Colonic mucosa (tissue), 4 donors: Measurements from ENCODE around the gene DIP2C. TPM values are rescaled to one million over a fixed set of nuclear protein-coding genes. Genes with fewer than 3 reads are reported as not detected.
"Not testable (repeated sequence)": the region's sequence is repeated elsewhere in the genome, so short reads cannot be mapped to it uniquely, and the experiment has no call there.

Experiments
- DNase-seq: peaks from one replicate; pipeline ENCODE4 v3.0.0-alpha.2; 2020
- H3K27ac ChIP-seq: fragments of 200-600 bp; one replicate; pipeline ENCODE4 v1.8.0; 2021
- H3K27me3 ChIP-seq: fragments of 200-600 bp; one replicate; pipeline ENCODE4 v1.8.0; 2021
- H3K36me3 ChIP-seq: fragments of 200-600 bp; one replicate; pipeline ENCODE4 v1.8.0; 2021
- H3K4me1 ChIP-seq: fragments of 200-600 bp; one replicate; pipeline ENCODE4 v1.8.0; 2021; ENCODE audit warnings: mild to moderate bottlenecking
- H3K4me3 ChIP-seq: fragments of 200-600 bp; one replicate; pipeline ENCODE4 v1.8.0; 2021
- H3K9ac ChIP-seq, 2 donors: one replicate each; pipeline ENCODE4 v1.7.0; 2013; ENCODE audit warnings: control low read depth in 2 of 2, low read depth in 2 of 2, low read length in 2 of 2
- H3K9me3 ChIP-seq: fragments of 200-600 bp; one replicate; pipeline ENCODE4 v1.8.0; 2021
- CTCF ChIP-seq: fragments of 200-600 bp; IDR thresholded peaks from one replicate; pipeline ENCODE4 v1.8.0; 2022; ENCODE audit warnings: antibody characterized with exemption, mild to moderate bottlenecking
- intact Hi-C: fragments of 100-400 bp; cut with DNase I; formaldehyde crosslinking; loops from one replicate; pipeline ENCODE4 v1.14.1; 2022
- total RNA-seq, 2 donors: library from RNA; stranded (reverse); fragmentation: NEBNext Ultra II Directional in 1 of 2; extraction: Animal tissue kit (Norgen Biotek cat#: 25700) in 1 of 2; gene quantifications; one replicate each; pipeline ENCODE4 v1.2.1, GENCODE V29; 2021
- donor health status: healthy.
- donor health status: DM: no; HTN: no; CAD: no.
- donor health status: DM: no; HTN: no; CAD: no.

Gene DIP2C
- total RNA-seq, 2 donors from 2014 or later = 7.6 to 11.2 TPM

GRCh38 chr10:712575-712974 lies 23.1 kb upstream of the DIP2C start:
- intact Hi-C loops = no loop called here
- H3K27ac ChIP-seq = no peak overlapping the region
- H3K27me3 ChIP-seq = no peaks in the 10 kb centered on the region
- no peaks in the 10 kb centered on the region for H3K36me3 ChIP-seq
- DNase-seq = no peak
- H3K9ac ChIP-seq = no peak overlapping the region
- TF ChIP-seq CTCF = no peak
- H3K9me3 ChIP-seq = no peaks in the 10 kb centered on the region
- no peaks in the 10 kb centered on the region for H3K4me1 ChIP-seq
- no peak overlapping the region for H3K4me3 ChIP-seq

DNA sequence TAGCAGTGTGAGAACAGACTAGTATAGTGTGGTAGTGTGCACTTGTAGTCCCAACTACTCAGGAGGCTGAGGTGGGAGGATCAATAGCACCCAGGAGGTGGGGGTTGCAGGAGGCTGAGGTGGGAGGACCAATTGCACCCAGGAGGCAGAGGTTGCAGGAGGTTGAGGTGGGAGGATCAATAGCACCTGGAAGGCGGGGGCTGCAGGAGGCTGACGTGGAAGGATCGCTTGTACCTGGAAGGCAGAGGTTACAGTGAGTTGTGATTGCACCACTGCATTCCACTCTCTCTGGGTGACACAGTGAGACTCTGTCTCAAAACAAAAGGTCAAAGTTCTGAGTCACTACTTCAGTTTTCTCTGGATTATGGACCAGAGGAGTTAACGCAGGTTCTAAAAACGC lies 22.6 kb upstream of the DIP2C start:
- intact Hi-C loops = no loop called here
- no peak overlapping the region for H3K9ac ChIP-seq
- no peak for DNase-seq
- no peaks in the 10 kb centered on the region for H3K27me3 ChIP-seq
- no peaks in the 10 kb centered on the region for H3K36me3 ChIP-seq
- H3K4me3 ChIP-seq = no peak overlapping the region
- no peaks in the 10 kb centered on the region for H3K4me1 ChIP-seq
- no peak for TF ChIP-seq CTCF
- H3K9me3 ChIP-seq = no peaks in the 10 kb centered on the region
- H3K27ac ChIP-seq = no peak overlapping the region

GRCh38 chr10:707861-708260 lies 18.4 kb upstream of the DIP2C start:
- intact Hi-C loops = no loop called here
- Histone ChIP-seq H3K27ac (no peak overlapping the region), H3K9ac (no peak overlapping the region)

GRCh38 chr10:707456-707855 lies 18.0 kb upstream of the DIP2C start:
- no peak for DNase-seq
- H3K9ac ChIP-seq = no peak overlapping the region
- no peak overlapping the region for H3K27ac ChIP-seq
- no peaks in the 10 kb centered on the region for H3K9me3 ChIP-seq
- no peak overlapping the region for H3K4me3 ChIP-seq
- H3K4me1 ChIP-seq = no peaks in the 10 kb centered on the region
- TF ChIP-seq CTCF = no peak
- no peaks in the 10 kb centered on the region for H3K27me3 ChIP-seq
- intact Hi-C loops = no loop called here
- no peaks in the 10 kb centered on the region for H3K36me3 ChIP-seq

More at GRCh38 chr10:707861-708260, 18.4 kb upstream of the DIP2C start:
- no peak overlapping the region for H3K4me3 ChIP-seq
- no peak for TF ChIP-seq CTCF
- H3K36me3 ChIP-seq = no peaks in the 10 kb centered on the region
- H3K9me3 ChIP-seq = no peaks in the 10 kb centered on the region
- no peaks in the 10 kb centered on the region for H3K4me1 ChIP-seq
- no peaks in the 10 kb centered on the region for H3K27me3 ChIP-seq
- no peak for DNase-seq

- no peaks in the 10 kb centered on the region for H3K9me3 ChIP-seq
- H3K27me3 ChIP-seq = no peaks in the 10 kb centered on the region
- H3K36me3 ChIP-seq = no peaks in the 10 kb centered on the region
- DNase-seq = no peak
- H3K27ac ChIP-seq = no peak overlapping the region
- H3K4me1 ChIP-seq = no peaks in the 10 kb centered on the region
- no peak overlapping the region for H3K4me3 ChIP-seq
- intact Hi-C loops = no loop called here
- no peak for TF ChIP-seq CTCF
- H3K9ac ChIP-seq = no peak overlapping the region
Measured at GRCh38 chr10:703118-703517, 13.7 kb upstream of the DIP2C start.

- H3K9me3 ChIP-seq, H3K36me3 ChIP-seq, DNase-seq, H3K27ac ChIP-seq, H3K27me3 ChIP-seq, H3K9ac ChIP-seq, intact Hi-C loops, H3K4me1 ChIP-seq, H3K4me3 ChIP-seq: not testable (repeated sequence)
Measured at GRCh38 chr10:700183-700582, 10.7 kb upstream of the DIP2C start.
